WTC11 (cell line): ENCODE results near the gene CRYBB1.

Experiments
- ATF2 ChIP-seq: sonication (generic); formaldehyde crosslinking; IDR thresholded peaks from 2 replicates; pipeline ENCODE4 v1.8.1; 2022; ENCODE audit warnings: low read depth, missing genetic modification reagents, borderline replicate concordance
- ATF3 ChIP-seq: sonication (generic); formaldehyde crosslinking; conservative IDR thresholded peaks from 2 replicates; pipeline ENCODE4 v1.8.1; 2022; ENCODE audit warnings: mild to moderate bottlenecking, missing genetic modification reagents
- CTCF ChIP-seq: fragments of 200-600 bp; IDR thresholded peaks from 2 replicates; pipeline ENCODE4 v1.8.0; 2022; ENCODE audit warnings: antibody characterized with exemption
- EMX1 ChIP-seq: fragments of 250-450 bp; sonication (Bioruptor Pico); IDR thresholded peaks from 2 replicates; pipeline ENCODE4 v1.8.0; 2021; ENCODE audit warnings: mild to moderate bottlenecking
- HMGA2 ChIP-seq: fragments of 250-450 bp; sonication (Bioruptor Pico); IDR thresholded peaks from 2 replicates; pipeline ENCODE4 v1.4.0; 2021; ENCODE audit warnings: mild to moderate bottlenecking, moderate library complexity
- NR2C2 ChIP-seq: sonication (generic); formaldehyde crosslinking; IDR thresholded peaks from 2 replicates; pipeline ENCODE4 v1.8.0; 2022; ENCODE audit warnings: mild to moderate bottlenecking, missing genetic modification reagents
- RELA ChIP-seq: sonication (generic); formaldehyde crosslinking; IDR thresholded peaks from 2 replicates; pipeline ENCODE4 v1.8.1; 2022; ENCODE audit warnings: missing genetic modification reagents, mild to moderate bottlenecking, borderline replicate concordance
- STAT6 ChIP-seq: sonication (generic); formaldehyde crosslinking; conservative IDR thresholded peaks from 2 replicates; pipeline ENCODE4 v1.8.1; 2023; ENCODE audit warnings: mild to moderate bottlenecking, low read depth, missing genetic modification reagents, moderate library complexity
- USF2 ChIP-seq: sonication (generic); formaldehyde crosslinking; IDR thresholded peaks from 2 replicates; pipeline ENCODE4 v1.8.1; 2023; ENCODE audit warnings: mild to moderate bottlenecking, missing genetic modification reagents, moderate library complexity
- ZNF121 ChIP-seq: sonication (generic); formaldehyde crosslinking; IDR thresholded peaks from 2 replicates; pipeline ENCODE4 v1.8.0; 2023; ENCODE audit warnings: missing genetic modification reagents

- TF ChIP-seq CTCF (no peak), NR2C2 (CRISPR knock-in tag) (no peak), RELA (no peak), USF2 (no peak), ATF3 (CRISPR knock-in tag) (no peak), EMX1 (CRISPR knock-in tag) (no peak), HMGA2 (CRISPR knock-in tag) (no peak), ATF2 (CRISPR knock-in tag) (no peak), ZNF121 (CRISPR knock-in tag) (no peak), STAT6 (CRISPR knock-in tag) (no peak)
Measured at GRCh38 chr22:26597480-26597879, 20.3 kb downstream of the CRYBB1 start.
